ENCODE data around the gene GK. TPM values are rescaled to one million over a fixed set of nuclear protein-coding genes. Genes with fewer than 3 reads are reported as not detected.

Gene GK
- total RNA-seq, 1 experiment from 2014 or later = 1.7 TPM

DNA sequence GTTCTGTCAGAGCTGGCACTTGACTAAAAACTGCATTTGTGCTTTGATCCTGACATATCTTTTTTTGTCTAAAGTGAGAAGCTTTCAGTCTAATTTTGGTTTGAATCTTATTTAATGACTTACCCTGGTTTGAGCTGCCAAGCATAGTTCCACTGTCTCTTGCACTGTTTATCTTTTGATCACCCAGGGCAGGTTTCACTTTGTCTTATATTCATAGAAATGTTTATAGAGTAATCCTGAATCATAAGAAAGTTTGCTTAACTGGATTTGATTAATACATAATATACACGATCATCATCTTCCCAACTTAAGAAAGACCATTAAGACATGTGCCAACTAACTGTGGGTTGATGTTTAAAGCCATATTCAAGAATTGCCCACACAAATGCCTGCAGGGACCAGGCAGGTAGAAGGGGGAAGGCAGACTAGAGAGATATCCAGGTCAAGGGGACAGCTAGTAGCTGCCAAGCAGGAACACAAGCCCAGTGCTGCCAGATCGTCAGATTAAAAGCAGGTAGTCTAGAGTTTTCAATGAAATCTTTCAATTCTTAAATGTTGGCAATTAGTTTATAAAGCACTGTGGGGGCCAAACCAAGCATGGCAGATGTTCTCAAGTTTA is 1.9 kb downstream of the GK start:
- Histone ChIP-seq H3K36me3 (ENCODE audit: control insufficient read depth, insufficient read depth, low read length) (no peaks in the 10 kb centered on the region), H3K4me3 (ENCODE audit: low read depth in 2 of 2, low read length in 2 of 2) (no peak overlapping the region), H3K4me1 (ENCODE audit: control insufficient read depth, insufficient read depth, low read length) (no peaks in the 10 kb centered on the region), H3K9me3 (ENCODE audit: control insufficient read depth, insufficient read depth, low read depth, low read length) (no peaks in the 10 kb centered on the region), H3K27ac (ENCODE audit: low read length) (no peak overlapping the region), H3K27me3 (ENCODE audit: control insufficient read depth, insufficient read depth, low read length) (no peaks in the 10 kb centered on the region)
- BruUV-seq (replicated peaks) = no TSS peak
- ChIA-PET CTCF (no interaction called here), POLR2A (no interaction called here)
- no peak for TF ChIP-seq SIN3A (IDR thresholded peaks at IDR 0.05; ENCODE audit: borderline replicate concordance, insufficient read depth, low read depth, low read length)
- TF ChIP-seq, protein P1, sequence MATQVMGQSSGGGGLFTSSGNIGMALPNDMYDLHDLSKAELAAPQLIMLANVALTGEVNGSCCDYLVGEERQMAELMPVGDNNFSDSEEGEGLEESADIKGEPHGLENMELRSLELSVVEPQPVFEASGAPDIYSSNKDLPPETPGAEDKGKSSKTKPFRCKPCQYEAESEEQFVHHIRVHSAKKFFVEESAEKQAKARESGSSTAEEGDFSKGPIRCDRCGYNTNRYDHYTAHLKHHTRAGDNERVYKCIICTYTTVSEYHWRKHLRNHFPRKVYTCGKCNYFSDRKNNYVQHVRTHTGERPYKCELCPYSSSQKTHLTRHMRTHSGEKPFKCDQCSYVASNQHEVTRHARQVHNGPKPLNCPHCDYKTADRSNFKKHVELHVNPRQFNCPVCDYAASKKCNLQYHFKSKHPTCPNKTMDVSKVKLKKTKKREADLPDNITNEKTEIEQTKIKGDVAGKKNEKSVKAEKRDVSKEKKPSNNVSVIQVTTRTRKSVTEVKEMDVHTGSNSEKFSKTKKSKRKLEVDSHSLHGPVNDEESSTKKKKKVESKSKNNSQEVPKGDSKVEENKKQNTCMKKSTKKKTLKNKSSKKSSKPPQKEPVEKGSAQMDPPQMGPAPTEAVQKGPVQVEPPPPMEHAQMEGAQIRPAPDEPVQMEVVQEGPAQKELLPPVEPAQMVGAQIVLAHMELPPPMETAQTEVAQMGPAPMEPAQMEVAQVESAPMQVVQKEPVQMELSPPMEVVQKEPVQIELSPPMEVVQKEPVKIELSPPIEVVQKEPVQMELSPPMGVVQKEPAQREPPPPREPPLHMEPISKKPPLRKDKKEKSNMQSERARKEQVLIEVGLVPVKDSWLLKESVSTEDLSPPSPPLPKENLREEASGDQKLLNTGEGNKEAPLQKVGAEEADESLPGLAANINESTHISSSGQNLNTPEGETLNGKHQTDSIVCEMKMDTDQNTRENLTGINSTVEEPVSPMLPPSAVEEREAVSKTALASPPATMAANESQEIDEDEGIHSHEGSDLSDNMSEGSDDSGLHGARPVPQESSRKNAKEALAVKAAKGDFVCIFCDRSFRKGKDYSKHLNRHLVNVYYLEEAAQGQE (IDR thresholded peaks at IDR 0.05; ENCODE audit: insufficient read depth in 1 of 2, low read depth in 2 of 2, low read length in 1 of 2) = no peak
- TF ChIP-seq TCF7L2 (IDR thresholded peaks at IDR 0.05; ENCODE audit: low read depth, low read length) = no peak
- TF ChIP-seq CTCF (IDR thresholded peaks at IDR 0.05) = no peak
- TF ChIP-seq POLR2AphosphoS5 (IDR thresholded peaks at IDR 0.05; ENCODE audit: low read depth, low read length) = no peak
- ATAC-seq (no peak), DNase-seq (ENCODE audit: low read depth, low spot score) (no peak)
- intact Hi-C loops (cut with micrococcal nuclease; ENCODE audit: unreplicated experiment) (no loop called here), in situ Hi-C loops (cut with HindIII; ENCODE audit: low pct_unique_long_range_greater_than_20kb, low sequenced_read_pairs) (no loop called here)

DNA sequence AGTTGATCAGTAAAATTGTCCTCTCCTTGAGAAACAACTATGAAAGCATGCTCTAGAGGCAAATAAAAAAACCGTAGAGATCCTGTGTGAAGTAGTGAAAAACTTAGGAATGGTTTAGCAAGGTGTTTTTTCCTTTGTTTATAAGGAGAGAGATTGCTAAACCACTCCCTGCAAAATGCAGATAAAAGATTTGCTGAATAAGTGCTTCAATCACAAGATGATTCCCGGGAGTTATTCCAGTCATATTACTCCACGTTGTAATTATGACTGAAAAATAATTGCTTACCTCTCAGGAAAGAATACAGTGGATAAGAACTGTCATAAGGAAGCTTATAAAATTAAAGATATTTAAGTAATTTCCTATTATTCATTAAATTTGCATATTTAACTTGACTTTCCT is 2.8 kb downstream of the GK start:
- Histone ChIP-seq H3K27me3 (ENCODE audit: control insufficient read depth, insufficient read depth, low read length) (no peaks in the 10 kb centered on the region), H3K27ac (ENCODE audit: low read length) (no peak overlapping the region), H3K9me3 (ENCODE audit: control insufficient read depth, insufficient read depth, low read depth, low read length) (no peaks in the 10 kb centered on the region), H3K36me3 (ENCODE audit: control insufficient read depth, insufficient read depth, low read length) (no peaks in the 10 kb centered on the region), H3K4me3 (ENCODE audit: low read depth in 2 of 2, low read length in 2 of 2) (no peak overlapping the region), H3K4me1 (ENCODE audit: control insufficient read depth, insufficient read depth, low read length) (no peaks in the 10 kb centered on the region)
- no TSS peak for BruUV-seq (replicated peaks)
- CTCF ChIA-PET = no interaction called here
- in situ Hi-C loops (cut with HindIII; ENCODE audit: low pct_unique_long_range_greater_than_20kb, low sequenced_read_pairs) = no loop called here
- no peak for TF ChIP-seq CTCF (IDR thresholded peaks at IDR 0.05)
- TF ChIP-seq, protein P1 (IDR thresholded peaks at IDR 0.05; ENCODE audit: insufficient read depth in 1 of 2, low read depth in 2 of 2, low read length in 1 of 2) = no peak
- TF ChIP-seq SIN3A (IDR thresholded peaks at IDR 0.05; ENCODE audit: borderline replicate concordance, insufficient read depth, low read depth, low read length) = no peak
- no peak for TF ChIP-seq POLR2AphosphoS5 (IDR thresholded peaks at IDR 0.05; ENCODE audit: low read depth, low read length)
- TF ChIP-seq TCF7L2 (IDR thresholded peaks at IDR 0.05; ENCODE audit: low read depth, low read length) = no peak
- POLR2A ChIA-PET = no interaction called here
- DNase-seq (ENCODE audit: low read depth, low spot score) (no peak), ATAC-seq (no peak)
- intact Hi-C loops (cut with micrococcal nuclease; ENCODE audit: unreplicated experiment) = no loop called here
